Testis (tissue), 3 donors: ENCODE measurements around the gene SOBP. TPM values are rescaled to one million over a fixed set of nuclear protein-coding genes. Genes with fewer than 3 reads are reported as not detected.

Experiments used
- DNase-seq: peaks from one replicate; pipeline ENCODE4 v3.0.0-alpha.2; 2019
- H3K27ac ChIP-seq, 2 donors: fragments of 200-600 bp; sonication (generic); one replicate each; pipeline ENCODE4 v1.5.1; 2019
- H3K27me3 ChIP-seq: fragments of 200-600 bp; sonication (generic); one replicate; pipeline ENCODE4 v1.5.1; 2019
- H3K36me3 ChIP-seq: fragments of 200-600 bp; sonication (generic); one replicate; pipeline ENCODE4 v1.5.1; 2017; ENCODE audit warnings: low read depth; ENCODE audit errors: missing control alignments
- H3K4me1 ChIP-seq: fragments of 200-600 bp; sonication (generic); one replicate; pipeline ENCODE4 v1.5.1; 2019
- H3K4me3 ChIP-seq, 2 donors: fragments of 200-600 bp; sonication (generic); one replicate each; pipeline ENCODE4 v1.5.1; 2017 to 2019
- H3K9me3 ChIP-seq: fragments of 200-600 bp; sonication (generic); one replicate; pipeline ENCODE4 v1.5.1; 2017
- POLR2A ChIP-seq: fragments of 450-650 bp; IDR thresholded peaks from one replicate; pipeline ENCODE4 v1.6.1; 2017; ENCODE audit warnings: antibody characterized with exemption, mild to moderate bottlenecking, moderate library complexity
- WGBS, 2 donors: methylation state at CpG; one replicate each; pipeline ENCODE4 v1.1.5; 2018; 5-methylcytosine and 5-hydroxymethylcytosine counted together
- intact Hi-C: fragments of 100-400 bp; cut with DNase I; formaldehyde crosslinking; loops from one replicate; pipeline ENCODE4 v1.15.1; 2023; ENCODE audit warnings: low total_unique reads
- polyA plus RNA-seq: library from polyadenylated mRNA; stranded (reverse); fragments of 350-450 nt; fragmentation: Illumina TruSeq; extraction: RNeasy Lipid Tissue Mini Kit (QIAGEN cat#74804); gene quantifications from one replicate; pipeline ENCODE4 v1.2.3, GENCODE V29; 2014; ENCODE audit warnings: low read depth, low replicate concordance; ENCODE audit not compliant: insufficient read depth
- total RNA-seq, 2 donors: library from RNA; depleted of rRNA; stranded (reverse); fragments of >200 nt; gene quantifications; one replicate each; pipeline ENCODE4 v1.2.3, GENCODE V29; 2016
- TF ChIP-seq, protein P1 (sequence below), 3 experiments: fragments of 450-650 bp in 2 of 3; fragments of 200-600 bp in 1 of 3; sonication (generic) in 1 of 3; IDR thresholded peaks; one replicate each; pipeline ENCODE4 v1.5.1; 2016 to 2019; ENCODE audit warnings: antibody characterized with exemption in 3 of 3, mild to moderate bottlenecking in 2 of 3, moderate library complexity in 1 of 3

The SOBP gene
- total and polyA plus RNA-seq, 3 donors from 2014 or later, result 13.9 to 27.2 (median 17.2) TPM

- H3K4me1 ChIP-seq, result peaks cover 7% of the 10 kb centered on the region
- no peak for TF ChIP-seq POLR2A
- TF ChIP-seq, protein P1, sequence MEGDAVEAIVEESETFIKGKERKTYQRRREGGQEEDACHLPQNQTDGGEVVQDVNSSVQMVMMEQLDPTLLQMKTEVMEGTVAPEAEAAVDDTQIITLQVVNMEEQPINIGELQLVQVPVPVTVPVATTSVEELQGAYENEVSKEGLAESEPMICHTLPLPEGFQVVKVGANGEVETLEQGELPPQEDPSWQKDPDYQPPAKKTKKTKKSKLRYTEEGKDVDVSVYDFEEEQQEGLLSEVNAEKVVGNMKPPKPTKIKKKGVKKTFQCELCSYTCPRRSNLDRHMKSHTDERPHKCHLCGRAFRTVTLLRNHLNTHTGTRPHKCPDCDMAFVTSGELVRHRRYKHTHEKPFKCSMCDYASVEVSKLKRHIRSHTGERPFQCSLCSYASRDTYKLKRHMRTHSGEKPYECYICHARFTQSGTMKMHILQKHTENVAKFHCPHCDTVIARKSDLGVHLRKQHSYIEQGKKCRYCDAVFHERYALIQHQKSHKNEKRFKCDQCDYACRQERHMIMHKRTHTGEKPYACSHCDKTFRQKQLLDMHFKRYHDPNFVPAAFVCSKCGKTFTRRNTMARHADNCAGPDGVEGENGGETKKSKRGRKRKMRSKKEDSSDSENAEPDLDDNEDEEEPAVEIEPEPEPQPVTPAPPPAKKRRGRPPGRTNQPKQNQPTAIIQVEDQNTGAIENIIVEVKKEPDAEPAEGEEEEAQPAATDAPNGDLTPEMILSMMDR (IDR thresholded peaks at IDR 0.05), result no peak
- WGBS, 2 donors, result 86 to 93% methylated on average over 4 of the region's 4 CpGs
- no peaks in the 10 kb centered on the region for H3K27me3 ChIP-seq
- H3K36me3 ChIP-seq, result no peaks in the 10 kb centered on the region
- intact Hi-C loops, result no loop called here
- no peak overlapping the region for H3K4me3 ChIP-seq
- no peak for DNase-seq
- no peak overlapping the region for H3K27ac ChIP-seq
- no peaks in the 10 kb centered on the region for H3K9me3 ChIP-seq
Measured at GRCh38 chr6:107645740-107646139, 155.8 kb downstream of the SOBP start.

DNA sequence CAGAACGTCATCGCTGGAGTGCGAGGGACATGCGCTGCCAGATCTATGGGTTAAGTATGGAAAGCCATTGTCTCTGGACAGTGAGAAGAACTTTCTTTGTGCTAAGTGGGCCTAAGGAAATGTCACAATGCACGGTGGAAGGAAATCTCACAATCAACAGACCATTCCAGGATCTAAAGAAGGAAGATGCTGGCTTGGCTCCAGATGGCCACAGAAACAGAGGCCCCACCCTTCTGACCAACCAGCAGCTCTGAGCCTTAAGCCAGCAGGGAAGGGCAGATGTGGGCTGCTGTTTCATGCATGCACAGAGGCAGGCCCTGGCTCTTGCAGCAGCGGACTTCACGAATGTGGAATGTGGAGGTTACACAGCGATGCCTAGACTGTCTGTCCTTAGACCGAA is 156.3 kb downstream of the SOBP start:
- no peaks in the 10 kb centered on the region for H3K27me3 ChIP-seq
- WGBS, 2 donors, result 79 to 84% methylated on average over 9 of the region's 9 CpGs
- no peak overlapping the region for H3K4me3 ChIP-seq
- no peaks in the 10 kb centered on the region for H3K36me3 ChIP-seq
- intact Hi-C loops, result no loop called here
- H3K27ac ChIP-seq, result no peak overlapping the region
- peaks cover 7% of the 10 kb centered on the region for H3K4me1 ChIP-seq
- DNase-seq, result peak; percentile 38
- TF ChIP-seq, protein P1 (IDR thresholded peaks at IDR 0.05), result no peak
- TF ChIP-seq POLR2A, result no peak
- H3K9me3 ChIP-seq, result no peaks in the 10 kb centered on the region

DNA sequence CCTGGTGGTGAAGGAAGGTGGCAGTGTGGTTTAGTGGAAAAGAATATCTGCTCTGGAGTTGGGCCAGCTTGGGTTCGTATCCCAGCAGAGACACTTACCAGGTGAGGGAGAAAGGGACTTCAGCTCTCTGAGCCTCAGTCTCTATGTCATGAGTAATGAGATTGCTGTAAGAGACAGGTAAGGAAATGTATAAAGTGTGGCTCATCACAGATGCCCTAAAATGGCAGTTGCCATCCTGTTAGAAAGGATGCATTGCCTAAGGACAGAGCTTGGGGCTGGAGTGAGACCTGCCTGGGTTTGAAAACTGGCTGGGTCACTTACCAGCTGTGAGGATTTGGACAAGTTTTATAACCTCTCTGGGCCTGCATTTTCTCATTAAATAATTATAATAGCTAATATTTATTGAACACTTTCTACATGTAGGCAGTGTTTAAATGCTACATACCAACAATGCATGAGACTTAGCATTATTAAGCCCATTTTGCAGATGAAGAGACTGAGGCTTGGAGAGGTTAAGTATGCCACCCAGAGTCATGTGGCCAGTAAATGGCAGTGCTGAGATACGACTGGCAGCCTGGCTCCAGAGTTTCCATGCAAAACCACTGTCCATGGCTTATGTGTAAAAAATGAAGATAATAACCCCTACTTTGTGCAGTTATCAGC is 157.0 kb downstream of the SOBP start:
- no peaks in the 10 kb centered on the region for H3K27me3 ChIP-seq
- H3K4me1 ChIP-seq, result peaks cover 7% of the 10 kb centered on the region
- no peaks in the 10 kb centered on the region for H3K9me3 ChIP-seq
- no peak overlapping the region for H3K27ac ChIP-seq
- WGBS, 2 donors, result 88 to 89% methylated on average over 2 of the region's 2 CpGs
- TF ChIP-seq POLR2A, result no peak
- no peak overlapping the region for H3K4me3 ChIP-seq
- no peak for DNase-seq
- H3K36me3 ChIP-seq, result no peaks in the 10 kb centered on the region
- intact Hi-C loops, result no loop called here

DNA sequence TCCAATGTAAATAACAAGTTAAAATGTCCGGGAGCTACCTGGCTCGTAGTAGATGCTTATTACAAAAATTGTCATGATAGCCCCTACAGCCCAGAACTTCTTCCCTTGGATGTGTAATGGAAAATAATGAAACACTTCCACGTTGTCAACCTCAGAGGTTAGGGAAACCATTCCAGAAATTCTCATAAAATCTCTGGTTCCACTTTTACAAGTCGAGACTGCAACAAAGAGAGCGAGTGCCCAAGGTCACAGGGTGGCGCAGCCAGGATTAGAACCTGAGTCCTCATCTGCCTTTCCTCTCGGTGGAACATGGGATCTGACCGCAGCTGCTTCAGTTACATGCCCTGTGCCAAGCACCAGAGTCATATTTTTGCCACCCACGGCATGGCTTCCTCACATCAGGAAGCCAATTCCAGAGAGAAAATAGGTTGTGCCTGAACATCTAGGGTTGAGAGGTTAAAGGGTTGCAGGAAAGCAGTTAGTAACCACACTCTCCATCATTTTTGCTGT is 157.6 kb downstream of the SOBP start:
- intact Hi-C loops, result no loop called here
- Histone ChIP-seq H3K4me3 (no peak overlapping the region), H3K9me3 (no peaks in the 10 kb centered on the region), H3K36me3 (no peaks in the 10 kb centered on the region), H3K27me3 (no peaks in the 10 kb centered on the region), H3K4me1 (peaks cover 7% of the 10 kb centered on the region), H3K27ac (no peak overlapping the region)
- TF ChIP-seq POLR2A, result no peak
- TF ChIP-seq, protein P1 (IDR thresholded peaks at IDR 0.05), result no peak
- 84 to 86% methylated on average over 9 of the region's 9 CpGs for WGBS, 2 donors
- DNase-seq, result no peak

DNA sequence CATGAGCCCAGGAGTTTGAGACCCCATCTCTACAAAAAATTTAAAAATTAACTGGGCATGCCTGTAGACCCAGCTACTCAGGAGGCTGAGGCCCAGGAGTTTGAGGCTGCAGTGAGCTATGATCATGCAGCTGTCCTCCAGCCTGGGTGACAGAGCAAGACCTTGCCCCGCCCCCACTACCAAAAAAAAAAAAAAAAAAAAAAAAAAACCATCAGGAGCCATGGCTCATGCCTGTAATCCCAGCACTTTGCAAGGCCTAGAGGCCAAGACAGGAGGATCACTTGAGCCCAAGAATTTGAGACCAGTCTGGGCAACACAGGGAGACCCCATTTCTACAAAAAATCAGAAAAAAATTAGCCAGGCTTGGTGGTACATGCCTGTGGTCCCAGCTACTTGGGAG is 159.1 kb downstream of the SOBP start:
- no peak for TF ChIP-seq POLR2A
- TF ChIP-seq, protein P1 (IDR thresholded peaks at IDR 0.05), result no peak
- WGBS, 2 donors, result 95% methylated on average over 1 of the region's 1 CpG; no CpG with 5 or more reads in 1 of the 2 donors
- intact Hi-C loops, result no loop called here

More for the DNA sequence above, 159.1 kb downstream of the SOBP start:
- Histone ChIP-seq H3K4me3 (no peak overlapping the region), H3K27ac (no peak overlapping the region), H3K9me3 (no peaks in the 10 kb centered on the region), H3K36me3 (no peaks in the 10 kb centered on the region), H3K4me1 (peaks cover 7% of the 10 kb centered on the region), H3K27me3 (no peaks in the 10 kb centered on the region)
- no peak for DNase-seq
